ENCODE results near the gene NT5C1A. TPM values are rescaled to one million over a fixed set of nuclear protein-coding genes. Genes with fewer than 3 reads are reported as not detected.

Gene NT5C1A
- total RNA-seq, 2 experiments from 2014 or later = 1.1 to 1.3 TPM

- Mint-ChIP-seq H3K9me3 (no peaks in the 10 kb centered on the region), H3K4me1 (ENCODE audit: low read depth) (no peaks in the 10 kb centered on the region), H3K27me3 (peaks cover 43% of the 10 kb centered on the region), H3K36me3 (ENCODE audit: low read depth) (no peaks in the 10 kb centered on the region), H3K27ac (no peak within 1 kb of the TSS), H3K4me3 (peak within 1 kb of the TSS; percentile 61)
- intact Hi-C loops (cut with DNase I, micrococcal nuclease) = no loop called here
- ChIA-PET CTCF (interaction anchor here (1.5 kb wide), 1 partner anchor 35 kb away, joined by 3 read pairs; no protein-coding TSS in a partner anchor), POLR2A (interaction anchor here (1.2 kb wide), 1 partner anchor 9 kb away, joined by 3 read pairs; no protein-coding TSS in a partner anchor)
- DNase-seq (peak; percentile 19 to 78 (median 62)), ATAC-seq (ENCODE audit: poor library complexity) (peak; percentile 91)
- Histone ChIP-seq H3K27me3 (ENCODE audit: control insufficient read depth in 1 of 2, insufficient read depth in 2 of 2, low read length in 2 of 2) (peaks cover 11 to 22% of the 10 kb centered on the region in 2 experiments), H3K4me3 (ENCODE audit: low read length) (peak within 1 kb of the TSS; percentile 25), H3K36me3 (ENCODE audit: insufficient read depth, low read length) (no peaks in the 10 kb centered on the region), H3K27ac (ENCODE audit: low read depth in 1 of 2, low read length in 2 of 2) (no peak within 1 kb of the TSS), H3K4me1 (ENCODE audit: insufficient read depth, low read length) (peaks cover 6% of the 10 kb centered on the region), H3K9me3 (ENCODE audit: control insufficient read depth in 1 of 2, insufficient read depth in 1 of 2, low read length in 2 of 2) (no peaks in the 10 kb centered on the region)
- TF ChIP-seq, protein P1, sequence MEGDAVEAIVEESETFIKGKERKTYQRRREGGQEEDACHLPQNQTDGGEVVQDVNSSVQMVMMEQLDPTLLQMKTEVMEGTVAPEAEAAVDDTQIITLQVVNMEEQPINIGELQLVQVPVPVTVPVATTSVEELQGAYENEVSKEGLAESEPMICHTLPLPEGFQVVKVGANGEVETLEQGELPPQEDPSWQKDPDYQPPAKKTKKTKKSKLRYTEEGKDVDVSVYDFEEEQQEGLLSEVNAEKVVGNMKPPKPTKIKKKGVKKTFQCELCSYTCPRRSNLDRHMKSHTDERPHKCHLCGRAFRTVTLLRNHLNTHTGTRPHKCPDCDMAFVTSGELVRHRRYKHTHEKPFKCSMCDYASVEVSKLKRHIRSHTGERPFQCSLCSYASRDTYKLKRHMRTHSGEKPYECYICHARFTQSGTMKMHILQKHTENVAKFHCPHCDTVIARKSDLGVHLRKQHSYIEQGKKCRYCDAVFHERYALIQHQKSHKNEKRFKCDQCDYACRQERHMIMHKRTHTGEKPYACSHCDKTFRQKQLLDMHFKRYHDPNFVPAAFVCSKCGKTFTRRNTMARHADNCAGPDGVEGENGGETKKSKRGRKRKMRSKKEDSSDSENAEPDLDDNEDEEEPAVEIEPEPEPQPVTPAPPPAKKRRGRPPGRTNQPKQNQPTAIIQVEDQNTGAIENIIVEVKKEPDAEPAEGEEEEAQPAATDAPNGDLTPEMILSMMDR (IDR thresholded peaks at IDR 0.05) = no peak
Observed at GRCh38 chr1:39639305-39640130, 32.4 kb downstream of the NT5C1A start, which contains the start of gene HEYL. HEYL (minus strand) TSS chr1:39639643; CDS start chr1:39639625, 18 bp downstream.

GRCh38 chr1:39638965-39639304 lies 33.0 kb downstream of the NT5C1A start:
- peak overlapping the region; percentile 20 for H3K4me3 ChIP-seq (ENCODE audit: low read length)
- peak overlapping the region; percentile 61 for H3K4me3 Mint-ChIP-seq
- H3K9me3 Mint-ChIP-seq = no peaks in the 10 kb centered on the region
- H3K9me3 ChIP-seq (ENCODE audit: control insufficient read depth in 1 of 2, insufficient read depth in 1 of 2, low read length in 2 of 2) = no peaks in the 10 kb centered on the region
- H3K27ac ChIP-seq (ENCODE audit: low read depth in 1 of 2, low read length in 2 of 2) = no peak overlapping the region
- H3K4me1 ChIP-seq (ENCODE audit: insufficient read depth, low read length) = peaks cover 6% of the 10 kb centered on the region
- DNase-seq (no peak), ATAC-seq (ENCODE audit: poor library complexity) (no peak)
- H3K36me3 ChIP-seq (ENCODE audit: insufficient read depth, low read length) = no peaks in the 10 kb centered on the region
- H3K27me3 Mint-ChIP-seq = peaks cover 47% of the 10 kb centered on the region
- intact Hi-C loops (cut with DNase I, micrococcal nuclease) = no loop called here
- ChIA-PET POLR2A (interaction anchor here (1.2 kb wide), 1 partner anchor 9 kb away, joined by 3 read pairs; no protein-coding TSS in a partner anchor), CTCF (interaction anchor here (1.5 kb wide), 1 partner anchor 35 kb away, joined by 3 read pairs; no protein-coding TSS in a partner anchor)
- TF ChIP-seq, protein P1 (IDR thresholded peaks at IDR 0.05) = no peak
- no peaks in the 10 kb centered on the region for H3K4me1 Mint-ChIP-seq (ENCODE audit: low read depth)
- no peaks in the 10 kb centered on the region for H3K36me3 Mint-ChIP-seq (ENCODE audit: low read depth)
- H3K27ac Mint-ChIP-seq = no peak overlapping the region
- H3K27me3 ChIP-seq (ENCODE audit: control insufficient read depth in 1 of 2, insufficient read depth in 2 of 2, low read length in 2 of 2) = peaks cover 11 to 22% of the 10 kb centered on the region in 2 experiments

- POLR2A ChIA-PET = no interaction called here
- H3K27ac Mint-ChIP-seq = no peak overlapping the region
- Histone ChIP-seq H3K36me3 (ENCODE audit: insufficient read depth, low read length) (no peaks in the 10 kb centered on the region), H3K27me3 (ENCODE audit: control insufficient read depth in 1 of 2, insufficient read depth in 2 of 2, low read length in 2 of 2) (peaks cover 11 to 25% of the 10 kb centered on the region in 2 experiments), H3K4me1 (ENCODE audit: insufficient read depth, low read length) (peaks cover 6% of the 10 kb centered on the region), H3K9me3 (ENCODE audit: control insufficient read depth in 1 of 2, insufficient read depth in 1 of 2, low read length in 2 of 2) (no peaks in the 10 kb centered on the region), H3K27ac (ENCODE audit: low read depth in 1 of 2, low read length in 2 of 2) (no peak overlapping the region), H3K4me3 (ENCODE audit: low read length) (no peak overlapping the region)
- H3K9me3 Mint-ChIP-seq = no peaks in the 10 kb centered on the region
- no peaks in the 10 kb centered on the region for H3K4me1 Mint-ChIP-seq (ENCODE audit: low read depth)
- no peak overlapping the region for H3K4me3 Mint-ChIP-seq
- ATAC-seq (ENCODE audit: poor library complexity) = no peak
- peaks cover 56% of the 10 kb centered on the region for H3K27me3 Mint-ChIP-seq
- DNase-seq = no peak
- TF ChIP-seq, protein P1 (IDR thresholded peaks at IDR 0.05) = no peak
- CTCF ChIA-PET = no interaction called here
- intact Hi-C loops (cut with DNase I, micrococcal nuclease) = no loop called here
- H3K36me3 Mint-ChIP-seq (ENCODE audit: low read depth) = no peaks in the 10 kb centered on the region
Observed at GRCh38 chr1:39637361-39637760, 34.5 kb downstream of the NT5C1A start.
